Activated CD4-positive, alpha-beta memory T cell treated with anti-CD3 and anti-CD28 coated beads for 36 hours (primary cell): Measurements from ENCODE around the gene CA6. TPM values are rescaled to one million over a fixed set of nuclear protein-coding genes. Genes with fewer than 3 reads are reported as not detected.

ENCODE experiments used
- total RNA-seq, 2 experiments: library from RNA; stranded (reverse); gene quantifications; one replicate each; pipeline ENCODE4 v1.2.3, GENCODE V29; 2021

Gene CA6
- total RNA-seq, 2 experiments from 2014 or later, result 0.17 to 0.26 TPM

Other genes with a start within 250 kb of the CA6 start
- gene RERE, start 128.2 kb upstream of the CA6 start, total RNA-seq, result 10 to 100 TPM; 45.0 to 50.5 TPM
- 1,000 to 10,000 TPM; 3,008 to 3,028 TPM for gene ENO1, start 67.2 kb upstream of the CA6 start, total RNA-seq
- not detected for gene SLC2A7, start 80.6 kb downstream of the CA6 start, total RNA-seq
- gene SLC2A5, start 123.8 kb downstream of the CA6 start, total RNA-seq, result not detected
- gene GPR157, start 183.2 kb downstream of the CA6 start, total RNA-seq, result 1 to 10 TPM; 3.5 to 3.9 TPM